Measurements from ENCODE around the gene SH3PXD2A. TPM values are rescaled to one million over a fixed set of nuclear protein-coding genes. Genes with fewer than 3 reads are reported as not detected.

SH3PXD2A gene
- total and polyA plus RNA-seq, 9 of the 15 experiments (the other 6 are each of a cell fraction or from before 2014, with no cell fraction given), result 0.41 to 9.3 (median 2.5) TPM

- Histone ChIP-seq H3K79me2 (ENCODE audit: control insufficient read depth, insufficient read depth, low read length) (no peaks in the 10 kb centered on the region), H3K4me2 (ENCODE audit: insufficient read depth, low read length) (no peak overlapping the region), H2AFZ (ENCODE audit: low read depth, low read length) (no peak overlapping the region), H3K27me3 (ENCODE audit: control insufficient read depth in 2 of 2, insufficient read depth in 2 of 2, low read length in 2 of 2) (no peaks in the 10 kb centered on the region), H3K9me1 (ENCODE audit: control insufficient read depth, insufficient read depth, low read length) (no peaks in the 10 kb centered on the region), H3K4me1 (replicated peaks in 1 of 2; ENCODE audit: control insufficient read depth in 2 of 2, insufficient read depth in 2 of 2, low read length in 2 of 2) (peaks cover 0 to 12% of the 10 kb centered on the region in 2 experiments; a peak in 2 of 5 replicates), H3K9me3 (replicated peaks; ENCODE audit: control insufficient read depth, insufficient read depth, low read depth, low read length) (no peaks in the 10 kb centered on the region), H3K27ac (ENCODE audit: extremely low read depth, low read depth, low read length) (no peak overlapping the region), H3K36me3 (ENCODE audit: control insufficient read depth, insufficient read depth, low read length) (peaks cover 12% of the 10 kb centered on the region; the same call in 2 of the 3 replicates), H4K20me1 (replicated peaks; ENCODE audit: control insufficient read depth, insufficient read depth, low read length) (no peaks in the 10 kb centered on the region), H3K4me3 (no peak overlapping the region), H3K9ac (ENCODE audit: insufficient read depth in 1 of 2, low read depth in 2 of 2, low read length in 2 of 2) (no peak overlapping the region)
- no TSS peak for BruUV-seq (replicated peaks)
- in situ Hi-C loops (cut with MboI), result no loop called here
- ChIA-PET CTCF (ENCODE audit: low intra/inter-chr PET ratio) (no interaction called here), POLR2A (interaction anchor here (0.7 to 1.5 kb wide), 2 partner anchors 12 to 135 kb away, joined by 3 to 4 read pairs; no protein-coding TSS in a partner anchor)
- DNase-seq (ENCODE audit: extremely low read depth in 1 of 4, low spot score in 3 of 4), result no peak
- FAIRE-seq, result no peak
- no peak for ATAC-seq
- intact Hi-C loops (cut with micrococcal nuclease), result no loop called here
- WGBS (ENCODE audit: insufficient coverage, low coverage, missing lambda C conversion rate), result 78% methylated on average over 21 of the region's 22 CpGs
- no peak for TF ChIP-seq ELF4 (CRISPR knock-in tag; IDR thresholded peaks at IDR 0.05)
- TF ChIP-seq, protein P1, sequence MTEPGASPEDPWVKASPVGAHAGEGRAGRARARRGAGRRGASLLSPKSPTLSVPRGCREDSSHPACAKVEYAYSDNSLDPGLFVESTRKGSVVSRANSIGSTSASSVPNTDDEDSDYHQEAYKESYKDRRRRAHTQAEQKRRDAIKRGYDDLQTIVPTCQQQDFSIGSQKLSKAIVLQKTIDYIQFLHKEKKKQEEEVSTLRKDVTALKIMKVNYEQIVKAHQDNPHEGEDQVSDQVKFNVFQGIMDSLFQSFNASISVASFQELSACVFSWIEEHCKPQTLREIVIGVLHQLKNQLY (CRISPR knock-in tag; conservative IDR thresholded peaks at IDR 0.05), result no peak
- no peak for TF ChIP-seq E2F3 (CRISPR knock-in tag; IDR thresholded peaks at IDR 0.05)
- TF ChIP-seq POLR3G (IDR thresholded peaks at IDR 0.05; ENCODE audit: extremely low read depth, insufficient read length, insufficient replicate concordance), result no peak
- no peak for TF ChIP-seq FOXJ3 (CRISPR knock-in tag; IDR thresholded peaks at IDR 0.05)
- TF ChIP-seq, protein P2, sequence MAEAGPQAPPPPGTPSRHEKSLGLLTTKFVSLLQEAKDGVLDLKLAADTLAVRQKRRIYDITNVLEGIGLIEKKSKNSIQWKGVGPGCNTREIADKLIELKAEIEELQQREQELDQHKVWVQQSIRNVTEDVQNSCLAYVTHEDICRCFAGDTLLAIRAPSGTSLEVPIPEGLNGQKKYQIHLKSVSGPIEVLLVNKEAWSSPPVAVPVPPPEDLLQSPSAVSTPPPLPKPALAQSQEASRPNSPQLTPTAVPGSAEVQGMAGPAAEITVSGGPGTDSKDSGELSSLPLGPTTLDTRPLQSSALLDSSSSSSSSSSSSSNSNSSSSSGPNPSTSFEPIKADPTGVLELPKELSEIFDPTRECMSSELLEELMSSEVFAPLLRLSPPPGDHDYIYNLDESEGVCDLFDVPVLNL (CRISPR knock-in tag; IDR thresholded peaks at IDR 0.05; ENCODE audit: low read depth), result no peak
- no peak for TF ChIP-seq ZNF134 (CRISPR knock-in tag; conservative IDR thresholded peaks at IDR 0.05)
- TF ChIP-seq GATA2 (CRISPR knock-in tag; IDR thresholded peaks at IDR 0.05), result no peak
- TF ChIP-seq ZNF707 (CRISPR knock-in tag; conservative IDR thresholded peaks at IDR 0.05), result no peak
- TF ChIP-seq NFYB (IDR thresholded peaks at IDR 0.05; ENCODE audit: extremely low read depth, insufficient read length), result no peak
- no peak for TF ChIP-seq TAF7 (tag; IDR thresholded peaks at IDR 0.05)
- no peak for TF ChIP-seq BCL6 (CRISPR knock-in tag; IDR thresholded peaks at IDR 0.05)
- TF ChIP-seq, protein P3, sequence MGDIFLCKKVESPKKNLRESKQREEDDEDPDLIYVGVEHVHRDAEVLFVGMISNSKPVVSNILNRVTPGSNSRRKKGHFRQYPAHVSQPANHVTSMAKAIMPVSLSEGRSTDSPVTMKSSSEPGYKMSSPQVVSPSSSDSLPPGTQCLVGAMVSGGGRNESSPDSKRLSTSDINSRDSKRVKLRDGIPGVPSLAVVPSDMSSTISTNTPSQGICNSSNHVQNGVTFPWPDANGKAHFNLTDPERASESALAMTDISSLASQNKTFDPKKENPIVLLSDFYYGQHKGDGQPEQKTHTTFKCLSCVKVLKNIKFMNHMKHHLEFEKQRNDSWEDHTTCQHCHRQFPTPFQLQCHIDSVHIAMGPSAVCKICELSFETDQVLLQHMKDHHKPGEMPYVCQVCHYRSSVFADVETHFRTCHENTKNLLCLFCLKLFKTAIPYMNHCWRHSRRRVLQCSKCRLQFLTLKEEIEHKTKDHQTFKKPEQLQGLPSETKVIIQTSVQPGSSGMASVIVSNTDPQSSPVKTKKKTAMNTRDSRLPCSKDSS (IDR thresholded peaks at IDR 0.05; ENCODE audit: low read depth, partially characterized antibody), result no peak
- TF ChIP-seq, protein P4, sequence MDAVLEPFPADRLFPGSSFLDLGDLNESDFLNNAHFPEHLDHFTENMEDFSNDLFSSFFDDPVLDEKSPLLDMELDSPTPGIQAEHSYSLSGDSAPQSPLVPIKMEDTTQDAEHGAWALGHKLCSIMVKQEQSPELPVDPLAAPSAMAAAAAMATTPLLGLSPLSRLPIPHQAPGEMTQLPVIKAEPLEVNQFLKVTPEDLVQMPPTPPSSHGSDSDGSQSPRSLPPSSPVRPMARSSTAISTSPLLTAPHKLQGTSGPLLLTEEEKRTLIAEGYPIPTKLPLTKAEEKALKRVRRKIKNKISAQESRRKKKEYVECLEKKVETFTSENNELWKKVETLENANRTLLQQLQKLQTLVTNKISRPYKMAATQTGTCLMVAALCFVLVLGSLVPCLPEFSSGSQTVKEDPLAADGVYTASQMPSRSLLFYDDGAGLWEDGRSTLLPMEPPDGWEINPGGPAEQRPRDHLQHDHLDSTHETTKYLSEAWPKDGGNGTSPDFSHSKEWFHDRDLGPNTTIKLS (IDR thresholded peaks at IDR 0.05; ENCODE audit: borderline replicate concordance, low read depth), result no peak
- no peak for TF ChIP-seq CREBBP (IDR thresholded peaks at IDR 0.05; ENCODE audit: low read depth, low read length)
- TF ChIP-seq PHF8 (IDR thresholded peaks at IDR 0.05; ENCODE audit: borderline replicate concordance, low read length), result no peak
- no peak for TF ChIP-seq ZNF354B (CRISPR knock-in tag; IDR thresholded peaks at IDR 0.05)
- no peak for TF ChIP-seq U2AF1 (optimal IDR thresholded peaks at IDR 0.05; ENCODE audit: low read depth, low read length)
These were observed 228.1 kb downstream of the SH3PXD2A start for GRCh38 chr10:103627111-103627892.

All from K562 (cell line).